HL-60 (cell line): ENCODE results near the gene NEGR1.

Experiments
- CTCF ChIP-seq: IDR thresholded peaks from one replicate; pipeline ENCODE4 v1.5.1; 2011; ENCODE audit warnings: low read length, control low read depth, inconsistent platforms; ENCODE audit not compliant: insufficient read depth
- POLR2AphosphoS5 ChIP-seq: IDR thresholded peaks from 2 replicates; pipeline ENCODE4 v1.6.1; 2012; ENCODE audit warnings: low read depth
- REST ChIP-seq: IDR thresholded peaks from 2 replicates; pipeline ENCODE4 v1.6.1; 2012; ENCODE audit warnings: low read depth; ENCODE audit not compliant: insufficient replicate concordance
- SPI1 ChIP-seq: IDR thresholded peaks from 2 replicates; pipeline ENCODE4 v1.6.1; 2012; ENCODE audit warnings: low read depth, mild to moderate bottlenecking, borderline replicate concordance

GRCh38 chr1:72281637-72282270, 585 bp downstream of the NEGR1 start:
- TF ChIP-seq CTCF, result no peak
- TF ChIP-seq POLR2AphosphoS5, result no peak
- no peak for TF ChIP-seq REST
- TF ChIP-seq SPI1, result no peak
